Measurements from ENCODE around the gene SYNE1.

- TF ChIP-seq, protein P1, sequence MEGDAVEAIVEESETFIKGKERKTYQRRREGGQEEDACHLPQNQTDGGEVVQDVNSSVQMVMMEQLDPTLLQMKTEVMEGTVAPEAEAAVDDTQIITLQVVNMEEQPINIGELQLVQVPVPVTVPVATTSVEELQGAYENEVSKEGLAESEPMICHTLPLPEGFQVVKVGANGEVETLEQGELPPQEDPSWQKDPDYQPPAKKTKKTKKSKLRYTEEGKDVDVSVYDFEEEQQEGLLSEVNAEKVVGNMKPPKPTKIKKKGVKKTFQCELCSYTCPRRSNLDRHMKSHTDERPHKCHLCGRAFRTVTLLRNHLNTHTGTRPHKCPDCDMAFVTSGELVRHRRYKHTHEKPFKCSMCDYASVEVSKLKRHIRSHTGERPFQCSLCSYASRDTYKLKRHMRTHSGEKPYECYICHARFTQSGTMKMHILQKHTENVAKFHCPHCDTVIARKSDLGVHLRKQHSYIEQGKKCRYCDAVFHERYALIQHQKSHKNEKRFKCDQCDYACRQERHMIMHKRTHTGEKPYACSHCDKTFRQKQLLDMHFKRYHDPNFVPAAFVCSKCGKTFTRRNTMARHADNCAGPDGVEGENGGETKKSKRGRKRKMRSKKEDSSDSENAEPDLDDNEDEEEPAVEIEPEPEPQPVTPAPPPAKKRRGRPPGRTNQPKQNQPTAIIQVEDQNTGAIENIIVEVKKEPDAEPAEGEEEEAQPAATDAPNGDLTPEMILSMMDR (IDR thresholded peaks at IDR 0.05): no peak
- TF ChIP-seq POLR2A (IDR thresholded peaks at IDR 0.05): no peak
These were observed 338.1 kb downstream of the SYNE1 start for GRCh38 chr6:152298848-152299735.
